DMS 273 treated with DMSO at 0.1 percent for 48 hours (cell line): ENCODE measurements around the gene PAWR.
"Not testable (repeated sequence)": the region's sequence is repeated elsewhere in the genome, so short reads cannot be mapped to it uniquely, and the experiment has no call there.

Experiments used
- DNase-seq: peaks from one replicate; lab custom pipeline; 2025; lab: John Stamatoyannopoulos, UW

PAWR gene

GRCh38 chr12:79548610-79548924, 142.2 kb downstream of the PAWR start:
- no peak for DNase-seq

GRCh38 chr12:79547735-79548609, 142.8 kb downstream of the PAWR start:
- no peak for DNase-seq

- DNase-seq, result no peak
Observed at GRCh38 chr12:79547044-79547734, 143.6 kb downstream of the PAWR start.

- DNase-seq, result no peak
Observed at GRCh38 chr12:79546466-79547043, 144.2 kb downstream of the PAWR start.

- DNase-seq, result not testable (repeated sequence)
Observed at GRCh38 chr12:79544439-79544838, 146.3 kb downstream of the PAWR start.

- DNase-seq, result no peak
Observed at GRCh38 chr12:79537675-79538074, 153.1 kb downstream of the PAWR start.

GRCh38 chr12:79535751-79536150, 155.0 kb downstream of the PAWR start:
- DNase-seq, result no peak
